ENCODE data around the gene DDR2.

- TF ChIP-seq, protein P1, sequence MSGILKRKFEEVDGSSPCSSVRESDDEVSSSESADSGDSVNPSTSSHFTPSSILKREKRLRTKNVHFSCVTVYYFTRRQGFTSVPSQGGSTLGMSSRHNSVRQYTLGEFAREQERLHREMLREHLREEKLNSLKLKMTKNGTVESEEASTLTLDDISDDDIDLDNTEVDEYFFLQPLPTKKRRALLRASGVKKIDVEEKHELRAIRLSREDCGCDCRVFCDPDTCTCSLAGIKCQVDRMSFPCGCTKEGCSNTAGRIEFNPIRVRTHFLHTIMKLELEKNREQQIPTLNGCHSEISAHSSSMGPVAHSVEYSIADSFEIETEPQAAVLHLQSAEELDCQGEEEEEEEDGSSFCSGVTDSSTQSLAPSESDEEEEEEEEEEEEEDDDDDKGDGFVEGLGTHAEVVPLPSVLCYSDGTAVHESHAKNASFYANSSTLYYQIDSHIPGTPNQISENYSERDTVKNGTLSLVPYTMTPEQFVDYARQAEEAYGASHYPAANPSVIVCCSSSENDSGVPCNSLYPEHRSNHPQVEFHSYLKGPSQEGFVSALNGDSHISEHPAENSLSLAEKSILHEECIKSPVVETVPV (CRISPR knock-in tag; IDR thresholded peaks at IDR 0.05): no peak
- no peak for TF ChIP-seq ARNTL (CRISPR knock-in tag; IDR thresholded peaks at IDR 0.05; ENCODE audit: borderline replicate concordance, low read depth)
- no peak for TF ChIP-seq ISL1 (CRISPR knock-in tag; IDR thresholded peaks at IDR 0.05)
- TF ChIP-seq PPARA (CRISPR knock-in tag; IDR thresholded peaks at IDR 0.05; ENCODE audit: borderline replicate concordance): no peak
- no peak for TF ChIP-seq ZNF70 (CRISPR knock-in tag; IDR thresholded peaks at IDR 0.05)
- TF ChIP-seq TSHZ2 (CRISPR knock-in tag; IDR thresholded peaks at IDR 0.05): no peak
- no peak for TF ChIP-seq ZFP3 (CRISPR knock-in tag; IDR thresholded peaks at IDR 0.05)
- no peak for TF ChIP-seq TCF4 (CRISPR knock-in tag; IDR thresholded peaks at IDR 0.05; ENCODE audit: borderline replicate concordance)
- TF ChIP-seq ZC3H10 (CRISPR knock-in tag; IDR thresholded peaks at IDR 0.05): no peak
- no peak for TF ChIP-seq GLIS3 (CRISPR knock-in tag; IDR thresholded peaks at IDR 0.05)
- no peak for TF ChIP-seq RARB (CRISPR knock-in tag; IDR thresholded peaks at IDR 0.05)
- no peak for TF ChIP-seq ZNF8 (CRISPR knock-in tag; IDR thresholded peaks at IDR 0.05)
Measured at GRCh38 chr1:162765788-162766187, 133.5 kb downstream of the DDR2 start.

Measured in SK-N-SH treated with all-trans-retinoic acid at 6 μM for 48 hours (cell line).